HG03520 (cell line): ENCODE measurements around the gene GPD2.
"Not testable (repeated sequence)": the region's sequence is repeated elsewhere in the genome, so short reads cannot be mapped to it uniquely, and the experiment has no call there.

Experiments
- ATAC-seq: cut with Tn5 transposase; IDR thresholded peaks from one replicate; pipeline ENCODE4 v1.9.1; 2021; ENCODE audit warnings: mild to moderate bottlenecking, moderate library complexity; ENCODE audit not compliant: unreplicated experiment

Gene GPD2

GRCh38 chr2:156580501-156580900 lies 144.3 kb downstream of the GPD2 start:
- ATAC-seq, result no peak

GRCh38 chr2:156581280-156581679 lies 145.1 kb downstream of the GPD2 start:
- ATAC-seq, result no peak

- no peak for ATAC-seq
These were observed 149.3 kb downstream of the GPD2 start for GRCh38 chr2:156585457-156585856.

DNA sequence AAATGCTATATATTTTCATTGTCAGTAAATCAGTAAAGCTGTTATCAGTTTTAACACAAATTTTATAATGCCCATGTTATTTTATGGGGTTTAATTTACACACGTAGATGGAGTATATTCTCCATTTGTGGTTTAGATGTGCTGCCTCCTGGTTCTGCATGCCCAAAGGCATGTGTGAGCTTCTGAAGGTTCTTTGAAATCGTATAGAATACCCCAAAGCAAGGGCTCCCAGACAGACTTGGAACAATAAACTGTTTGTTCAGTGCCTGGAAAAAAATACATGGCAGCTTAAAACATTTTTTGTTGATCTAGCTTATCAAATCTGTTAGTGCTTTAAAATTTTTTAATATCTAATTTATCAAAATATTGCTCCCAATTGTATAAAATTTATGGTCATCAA lies 150.4 kb downstream of the GPD2 start:
- ATAC-seq, result no peak

DNA sequence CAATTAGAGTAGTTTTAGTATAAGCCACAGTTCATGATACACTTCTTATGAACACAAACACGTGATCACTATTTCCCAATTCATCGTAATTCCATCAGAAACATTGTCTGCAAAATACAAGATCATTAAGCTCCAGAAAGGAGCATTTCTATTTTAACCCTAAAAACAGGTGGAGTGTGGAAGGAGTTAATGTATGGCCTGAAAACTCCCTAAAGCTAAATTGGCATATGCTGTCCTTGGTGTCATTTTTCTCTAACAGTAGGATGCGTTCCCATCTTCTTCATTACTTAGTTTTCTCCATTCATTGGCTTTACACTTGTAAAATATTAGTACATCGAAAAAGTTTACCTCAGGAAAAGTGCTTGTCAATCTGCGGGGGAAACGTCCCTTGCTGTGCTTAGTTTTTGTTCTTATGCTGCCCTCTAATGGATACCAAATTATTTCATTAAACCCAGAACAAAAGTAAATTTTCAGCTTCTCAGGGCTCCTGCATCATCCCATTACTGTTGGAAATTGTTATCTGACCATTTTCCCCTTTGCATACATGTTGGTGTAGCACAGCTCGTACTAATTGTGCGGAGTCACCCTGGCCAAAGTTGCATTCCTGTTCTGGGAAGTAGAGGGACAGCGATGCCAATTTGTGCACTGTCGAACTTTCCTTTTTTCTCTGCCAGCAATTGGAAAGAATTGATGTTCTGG lies 153.4 kb downstream of the GPD2 start:
- peak; percentile 72 for ATAC-seq

- no peak for ATAC-seq
These were observed 154.0 kb downstream of the GPD2 start for GRCh38 chr2:156590085-156590739.

GRCh38 chr2:156592809-156593593 lies 156.8 kb downstream of the GPD2 start:
- no peak for ATAC-seq

- no peak for ATAC-seq
These were observed 157.4 kb downstream of the GPD2 start for GRCh38 chr2:156593594-156593921.

DNA sequence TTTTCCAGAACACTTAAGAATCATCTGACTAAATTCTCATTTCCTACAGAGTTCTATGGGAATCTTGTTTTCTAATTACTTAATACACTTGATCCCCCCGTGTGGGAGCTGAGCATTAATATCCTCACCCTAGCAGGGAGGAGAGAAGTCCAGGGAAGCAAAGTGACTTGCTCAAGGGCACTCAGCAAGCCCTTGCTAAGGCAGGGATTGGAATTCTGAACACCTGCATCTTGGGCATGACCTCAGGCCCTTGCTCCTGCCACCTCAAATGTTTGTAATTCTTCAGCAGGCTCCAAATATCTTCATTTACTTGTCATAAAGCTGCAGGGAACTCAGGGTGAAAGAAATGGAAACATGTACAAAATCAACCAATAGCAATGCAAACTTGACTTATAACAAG lies 162.4 kb downstream of the GPD2 start:
- ATAC-seq, result no peak

GRCh38 chr2:156600196-156600595 lies 164.0 kb downstream of the GPD2 start:
- no peak for ATAC-seq

- ATAC-seq, result no peak
These were observed 165.8 kb downstream of the GPD2 start for GRCh38 chr2:156601855-156602551.

GRCh38 chr2:156602552-156602933 lies 166.4 kb downstream of the GPD2 start:
- no peak for ATAC-seq

DNA sequence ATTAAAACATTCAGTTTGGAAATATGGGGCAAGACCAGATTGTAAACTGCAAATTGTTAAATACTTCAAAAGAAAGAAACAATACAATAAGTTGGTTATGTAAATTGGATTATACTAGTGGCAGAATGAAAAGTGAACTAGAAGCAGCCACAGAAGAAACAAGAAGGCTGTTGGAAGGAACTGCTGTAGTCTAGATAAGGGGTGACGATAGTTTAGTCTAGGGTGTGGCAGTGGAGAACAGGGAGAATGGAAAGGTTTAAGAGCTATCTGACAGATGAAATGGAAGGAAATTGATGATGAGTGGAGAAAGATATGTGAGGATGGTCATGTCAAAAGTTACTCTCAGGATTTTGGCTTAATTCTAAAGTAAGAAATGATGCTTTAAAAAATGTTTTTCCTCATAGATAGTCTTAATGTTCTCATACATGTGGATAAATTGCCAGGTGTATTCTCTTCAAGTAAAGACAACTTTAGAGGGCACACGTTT lies 179.7 kb downstream of the GPD2 start:
- no peak for ATAC-seq

GRCh38 chr2:156618071-156618470 lies 181.9 kb downstream of the GPD2 start:
- ATAC-seq, result not testable (repeated sequence)

GRCh38 chr2:156619021-156619539 lies 182.9 kb downstream of the GPD2 start:
- no peak for ATAC-seq

GRCh38 chr2:156622491-156622890 lies 186.3 kb downstream of the GPD2 start:
- ATAC-seq, result no peak

DNA sequence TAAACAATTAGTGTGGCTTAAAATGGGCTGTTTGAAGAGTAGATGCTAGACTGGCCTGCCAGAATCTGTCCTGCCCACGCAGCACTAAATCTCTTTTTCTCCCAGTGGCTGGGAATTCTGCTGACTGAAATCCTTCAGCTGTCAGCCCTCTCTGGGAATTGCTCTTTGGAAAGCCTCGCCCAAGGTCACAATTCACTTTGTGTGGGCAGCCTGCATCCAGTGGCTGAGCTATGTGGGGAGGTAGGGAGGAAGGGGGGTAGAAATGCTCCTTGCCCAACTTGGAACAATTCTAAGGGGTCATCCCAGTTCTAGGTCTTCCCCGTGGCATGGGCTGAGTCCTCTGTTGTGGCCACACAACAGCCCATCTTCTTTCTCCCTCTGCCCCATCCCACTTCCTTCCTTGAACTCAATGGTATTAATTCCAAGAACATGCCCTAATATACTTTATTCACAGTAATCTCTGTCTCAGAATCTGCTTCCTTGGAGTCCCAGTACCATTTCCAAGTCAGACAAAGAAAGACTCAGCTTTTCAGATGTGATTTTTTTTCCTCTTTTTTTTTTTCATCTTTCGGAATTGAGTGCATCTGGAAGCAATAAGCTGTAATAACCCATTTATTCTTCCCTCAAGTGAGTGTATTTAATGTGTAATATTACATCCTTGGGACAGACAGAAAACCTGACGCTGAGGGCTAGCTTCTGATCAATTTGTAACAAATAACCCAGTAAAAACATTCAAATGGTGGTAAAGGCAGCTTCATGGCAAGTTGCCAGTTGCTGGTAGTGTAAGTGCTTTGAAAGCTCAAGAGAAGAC lies 189.4 kb downstream of the GPD2 start:
- ATAC-seq, result no peak

GRCh38 chr2:156626931-156627330 lies 190.8 kb downstream of the GPD2 start:
- ATAC-seq, result no peak

DNA sequence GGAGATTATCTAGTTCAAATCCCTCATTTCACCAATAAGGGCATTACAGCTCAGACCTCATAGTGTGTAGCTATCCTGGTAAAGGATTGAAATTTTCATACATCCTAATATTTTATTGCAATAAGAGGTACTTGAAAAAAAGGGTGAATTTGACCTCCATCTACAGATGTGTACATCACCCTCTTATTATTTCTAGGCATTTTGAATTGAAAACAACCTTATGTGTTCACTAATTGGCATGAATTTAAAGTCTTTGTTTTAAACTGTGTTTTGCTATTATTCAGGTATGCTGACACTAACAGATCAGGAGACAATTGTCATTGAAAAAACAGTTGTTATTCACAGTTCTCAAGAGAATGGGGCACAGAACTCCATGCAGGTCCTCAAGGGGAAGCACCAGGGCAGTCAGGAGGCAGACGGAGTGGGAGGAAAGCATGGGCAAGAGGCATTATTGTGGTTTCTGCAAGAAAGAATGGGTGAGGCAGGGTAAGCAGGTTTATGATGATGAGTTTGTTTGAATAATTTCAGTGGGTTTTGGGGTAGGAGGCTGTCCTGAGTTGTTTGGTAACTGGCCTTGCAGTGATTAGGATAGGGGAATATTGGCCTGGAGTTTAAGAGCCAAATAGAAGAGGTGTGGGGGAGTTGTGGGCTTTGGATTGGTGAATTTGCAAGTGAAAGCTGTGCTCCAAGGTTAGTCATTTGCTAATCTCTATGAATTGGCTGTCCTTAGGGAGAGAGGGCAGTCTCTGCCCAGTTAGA lies 194.6 kb downstream of the GPD2 start:
- ATAC-seq, result no peak

DNA sequence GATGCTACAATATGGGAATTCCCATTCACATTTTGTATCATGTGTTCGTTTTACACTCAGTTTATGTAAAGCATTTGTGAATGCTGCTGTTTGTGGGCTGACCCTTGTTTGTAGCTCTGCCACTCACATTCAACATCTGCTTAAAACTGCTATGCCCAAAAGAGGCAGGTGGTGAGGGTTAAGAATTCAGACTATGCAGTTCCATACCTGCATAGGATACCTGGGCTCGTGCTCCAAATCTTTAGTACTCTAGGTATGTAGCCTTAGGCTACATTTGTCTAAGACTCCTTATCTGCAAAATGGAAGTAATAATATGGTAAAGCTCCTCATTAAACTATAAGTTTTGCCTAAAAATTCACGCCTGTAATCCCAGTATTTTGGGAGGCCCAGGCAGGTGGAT lies 199.5 kb downstream of the GPD2 start:
- ATAC-seq, result no peak
